ENCODE results near the gene PIN4.

DNA sequence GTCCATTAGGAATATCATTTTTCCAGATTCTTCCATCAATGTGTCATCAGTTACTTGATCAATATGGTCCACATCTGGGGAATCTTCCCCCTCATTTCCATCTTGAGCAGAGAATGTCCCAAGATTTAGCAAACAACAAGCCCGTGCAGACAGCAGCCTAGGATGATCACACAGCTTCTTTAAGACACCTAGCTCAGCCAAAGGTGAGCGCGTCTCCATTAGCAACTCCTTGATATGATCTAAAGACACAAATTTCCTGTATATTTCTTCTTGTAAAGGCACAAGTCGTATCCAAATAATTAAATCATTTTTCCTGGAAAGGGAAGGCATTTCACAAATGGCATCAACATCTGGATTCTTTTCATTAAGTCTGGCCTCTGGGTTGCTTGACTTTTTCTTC lies 25.8 kb downstream of the PIN4 start:
- TF ChIP-seq CTCF (IDR thresholded peaks at IDR 0.05): no peak
- TF ChIP-seq POLR2A (IDR thresholded peaks at IDR 0.05): no peak

Data from thyroid gland (tissue), 4 donors.